ENCODE measurements around the gene GANAB. TPM values are rescaled to one million over a fixed set of nuclear protein-coding genes. Genes with fewer than 3 reads are reported as not detected.

The GANAB gene
- total RNA-seq, 4 donors from 2014 or later, result 77.7 to 129 (median 111) TPM

DNA sequence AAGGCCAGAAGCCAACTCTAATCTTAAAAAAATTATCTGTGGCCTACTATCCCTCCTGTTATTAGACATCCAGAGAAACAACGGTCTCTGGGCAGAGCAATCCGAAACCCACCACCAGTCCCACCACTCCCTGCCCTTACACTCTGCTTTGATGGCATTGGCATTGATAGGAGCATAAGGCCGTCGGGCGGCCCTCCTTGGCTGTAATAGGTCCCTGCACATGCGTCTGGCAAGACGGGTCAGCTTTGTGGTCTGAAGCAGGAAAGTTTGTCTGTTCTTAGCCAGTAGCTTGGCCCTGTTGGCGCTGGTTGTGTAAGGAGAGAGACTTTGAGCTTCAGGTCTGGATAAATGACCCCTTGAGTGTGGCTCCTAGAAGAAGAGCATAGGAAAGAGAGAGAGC, 51.3 kb downstream of the GANAB start:
- intact Hi-C loops (cut with DNase I), result loop anchor here (10.0 kb wide), 1 partner anchor 260 kb away; no protein-coding TSS in a partner anchor
- H3K4me1 ChIP-seq, result peaks cover 43 to 63% (median 51%) of the 10 kb centered on the region in 4 donors
- H3K4me3 ChIP-seq, result no peak overlapping the region
- no peak overlapping the region for H3K27ac ChIP-seq (replicated peaks in 1 of 4)
- H3K27me3 ChIP-seq, result no peaks in the 10 kb centered on the region
- no peak for DNase-seq (ENCODE audit: extremely low spot score)
- H3K36me3 ChIP-seq, result peaks cover 48 to 54% (median 52%) of the 10 kb centered on the region in 4 donors
- H3K9me3 ChIP-seq, result no peaks in the 10 kb centered on the region
- 90% methylated on average over 8 of the region's 8 CpGs for WGBS
- no peak for TF ChIP-seq POLR2AphosphoS5 (IDR thresholded peaks at IDR 0.05)
- TF ChIP-seq, protein P1, sequence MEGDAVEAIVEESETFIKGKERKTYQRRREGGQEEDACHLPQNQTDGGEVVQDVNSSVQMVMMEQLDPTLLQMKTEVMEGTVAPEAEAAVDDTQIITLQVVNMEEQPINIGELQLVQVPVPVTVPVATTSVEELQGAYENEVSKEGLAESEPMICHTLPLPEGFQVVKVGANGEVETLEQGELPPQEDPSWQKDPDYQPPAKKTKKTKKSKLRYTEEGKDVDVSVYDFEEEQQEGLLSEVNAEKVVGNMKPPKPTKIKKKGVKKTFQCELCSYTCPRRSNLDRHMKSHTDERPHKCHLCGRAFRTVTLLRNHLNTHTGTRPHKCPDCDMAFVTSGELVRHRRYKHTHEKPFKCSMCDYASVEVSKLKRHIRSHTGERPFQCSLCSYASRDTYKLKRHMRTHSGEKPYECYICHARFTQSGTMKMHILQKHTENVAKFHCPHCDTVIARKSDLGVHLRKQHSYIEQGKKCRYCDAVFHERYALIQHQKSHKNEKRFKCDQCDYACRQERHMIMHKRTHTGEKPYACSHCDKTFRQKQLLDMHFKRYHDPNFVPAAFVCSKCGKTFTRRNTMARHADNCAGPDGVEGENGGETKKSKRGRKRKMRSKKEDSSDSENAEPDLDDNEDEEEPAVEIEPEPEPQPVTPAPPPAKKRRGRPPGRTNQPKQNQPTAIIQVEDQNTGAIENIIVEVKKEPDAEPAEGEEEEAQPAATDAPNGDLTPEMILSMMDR (IDR thresholded peaks at IDR 0.05), result no peak
- TF ChIP-seq POLR2A (IDR thresholded peaks at IDR 0.05; ENCODE audit: low read depth), result no peak
- TF ChIP-seq EP300 (IDR thresholded peaks at IDR 0.05), result no peak

DNA sequence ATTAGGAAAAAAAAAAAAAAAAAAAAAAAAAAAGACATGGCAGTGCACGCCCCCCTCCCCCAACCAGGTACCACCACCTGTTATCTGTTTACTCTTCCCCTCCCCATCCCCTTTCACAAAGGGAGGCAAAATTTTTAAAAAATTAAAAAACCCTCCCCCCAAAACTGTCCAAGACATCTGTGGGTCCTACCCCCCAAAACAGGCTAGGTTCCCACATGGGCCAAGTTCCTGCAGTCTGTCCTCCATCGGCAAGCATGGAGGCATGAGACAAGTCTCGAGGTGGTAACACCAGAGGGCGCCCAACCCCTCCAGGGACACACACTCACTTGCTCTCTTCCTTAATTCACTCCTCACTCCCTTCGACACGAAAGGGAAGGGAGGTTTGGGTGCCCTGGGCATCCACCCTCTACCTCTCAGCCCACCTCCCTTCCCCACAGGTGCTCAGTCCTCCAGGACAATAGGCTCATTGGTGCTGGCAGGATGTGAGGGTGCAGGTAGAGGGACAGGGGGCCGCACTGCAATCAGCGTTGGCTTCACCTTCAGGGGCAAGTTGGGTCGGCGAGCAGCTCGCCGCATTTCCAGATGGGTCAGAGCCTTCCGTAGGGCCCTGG, 52.9 kb downstream of the GANAB start:
- Histone ChIP-seq H3K36me3 (peaks cover 47 to 58% (median 55%) of the 10 kb centered on the region in 4 donors), H3K9me3 (no peaks in the 10 kb centered on the region), H3K4me1 (peaks cover 35 to 55% (median 44%) of the 10 kb centered on the region in 4 donors), H3K27me3 (no peaks in the 10 kb centered on the region), H3K27ac (replicated peaks in 1 of 4) (peak overlapping the region; percentile 92 to 97 (median 94)), H3K4me3 (no peak overlapping the region)
- intact Hi-C loops (cut with DNase I), result loop anchor here (10.0 kb wide), 1 partner anchor 261 kb away; no protein-coding TSS in a partner anchor
- WGBS, result 53% methylated on average over 13 of the region's 13 CpGs
- DNase-seq (ENCODE audit: extremely low spot score), result no peak
- TF ChIP-seq POLR2AphosphoS5 (IDR thresholded peaks at IDR 0.05) (peak; percentile 22 to 39), POLR2A (IDR thresholded peaks at IDR 0.05; ENCODE audit: low read depth) (no peak)
- TF ChIP-seq, protein P1 (IDR thresholded peaks at IDR 0.05), result peak; percentile 43 to 71 (median 55)

DNA sequence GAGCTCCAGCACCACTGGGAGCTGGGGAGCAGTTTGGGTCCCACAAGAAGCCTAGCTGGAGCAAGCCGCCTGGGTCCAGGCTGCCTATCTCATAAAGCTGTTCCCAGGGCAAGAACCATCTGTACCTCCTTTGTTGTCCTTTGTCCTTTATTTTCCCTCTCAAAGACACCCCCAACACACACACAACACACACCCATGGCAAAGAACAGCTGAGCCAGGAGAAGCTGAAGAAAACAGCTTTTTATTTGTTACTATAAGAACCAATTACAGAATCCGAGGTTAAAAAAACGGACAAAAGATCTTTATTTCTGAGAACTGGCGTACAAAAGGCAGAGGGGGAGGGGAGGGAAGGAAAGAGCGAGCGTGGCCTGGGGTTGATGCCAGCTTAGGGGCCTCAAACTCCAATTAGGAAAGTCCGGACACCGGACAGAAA, 53.4 kb downstream of the GANAB start:
- H3K9me3 ChIP-seq, result no peaks in the 10 kb centered on the region
- peaks cover 42 to 58% (median 55%) of the 10 kb centered on the region in 4 donors for H3K36me3 ChIP-seq
- H3K4me3 ChIP-seq, result no peak overlapping the region
- no peak for DNase-seq (ENCODE audit: extremely low spot score)
- intact Hi-C loops (cut with DNase I), result loop anchor here (10.0 kb wide), 1 partner anchor 262 kb away; no protein-coding TSS in a partner anchor
- WGBS, result 66% methylated on average over 8 of the region's 8 CpGs
- peaks cover 33 to 51% (median 40%) of the 10 kb centered on the region in 4 donors for H3K4me1 ChIP-seq
- TF ChIP-seq, protein P1 (IDR thresholded peaks at IDR 0.05), result no peak
- TF ChIP-seq POLR2A (IDR thresholded peaks at IDR 0.05; ENCODE audit: low read depth) (no peak), POLR2AphosphoS5 (IDR thresholded peaks at IDR 0.05) (no peak), EP300 (IDR thresholded peaks at IDR 0.05) (no peak)
- H3K27ac ChIP-seq (replicated peaks in 1 of 4), result peak overlapping the region; percentile 92 to 97 (median 94)
- H3K27me3 ChIP-seq, result no peaks in the 10 kb centered on the region

DNA sequence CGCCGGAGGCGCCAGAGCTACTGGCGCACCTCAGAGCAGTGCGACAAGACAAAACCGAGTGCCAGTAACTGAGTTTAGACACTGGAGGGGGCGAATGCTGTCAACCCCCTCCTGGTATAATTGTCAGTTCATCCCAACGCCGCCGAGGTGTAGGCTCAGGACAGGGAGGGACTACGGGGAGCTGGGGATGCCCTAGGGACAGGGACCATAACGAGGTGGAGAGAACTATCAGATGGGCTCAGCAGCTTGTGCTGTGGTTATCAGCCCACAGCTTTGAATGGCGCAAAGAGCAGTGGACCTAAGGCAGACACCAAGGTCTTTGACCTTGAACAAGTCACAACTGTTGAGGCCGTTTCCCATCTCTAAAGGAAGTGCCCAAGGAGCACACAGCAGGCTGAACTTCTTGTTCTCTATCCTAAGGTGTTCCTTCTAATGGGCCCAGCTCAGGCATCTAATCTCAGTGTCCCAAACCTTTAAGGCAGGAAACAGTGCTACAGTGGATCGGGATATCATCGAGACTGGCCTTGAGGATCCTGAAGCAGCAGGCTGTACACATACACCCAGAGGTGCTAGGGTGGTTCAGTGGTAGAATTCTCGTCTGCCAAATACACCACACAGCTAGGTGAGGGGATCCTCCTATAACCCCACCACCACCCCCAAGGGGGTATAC, 54.1 kb downstream of the GANAB start:
- H3K36me3 ChIP-seq, result peaks cover 35 to 58% (median 54%) of the 10 kb centered on the region in 4 donors
- TF ChIP-seq EP300 (IDR thresholded peaks at IDR 0.05) (no peak), POLR2A (IDR thresholded peaks at IDR 0.05; ENCODE audit: low read depth) (no peak), POLR2AphosphoS5 (IDR thresholded peaks at IDR 0.05) (no peak)
- TF ChIP-seq, protein P1 (IDR thresholded peaks at IDR 0.05), result no peak
- H3K4me1 ChIP-seq, result peaks cover 33 to 44% (median 40%) of the 10 kb centered on the region in 4 donors
- peak overlapping the region; percentile 92 to 97 (median 94) for H3K27ac ChIP-seq (replicated peaks in 1 of 4)
- WGBS, result 25% methylated on average over 9 of the region's 17 CpGs
- intact Hi-C loops (cut with DNase I), result loop anchor here (10.0 kb wide), 1 partner anchor 263 kb away; no protein-coding TSS in a partner anchor
- H3K4me3 ChIP-seq, result peak overlapping the region; percentile 72 to 93 (median 76)
- no peaks in the 10 kb centered on the region for H3K9me3 ChIP-seq
- H3K27me3 ChIP-seq, result no peaks in the 10 kb centered on the region
- no peak for DNase-seq (ENCODE audit: extremely low spot score)
